NCI-H510A treated with DMSO at 0.1 percent for 48 hours (cell line): Measurements from ENCODE around the gene TRIM28.
A peak's percentile ranks its signal among the peaks of the same experiment; 100 is the strongest.
"Not testable (repeated sequence)": the region's sequence is repeated elsewhere in the genome, so short reads cannot be mapped to it uniquely, and the experiment has no call there.

Source experiments
- DNase-seq: peaks from one replicate; lab custom pipeline; 2025; lab: John Stamatoyannopoulos, UW

TRIM28 gene

GRCh38 chr19:58519355-58520256 lies 24.3 kb upstream of the TRIM28 start, which contains the start of gene ZBTB45:
ZBTB45 (minus strand) TSS chr19:58519810; CDS start chr19:58517673, 2,137 bp downstream.
- DNase-seq, result peak; percentile 93

GRCh38 chr19:58520257-58520599 lies 23.6 kb upstream of the TRIM28 start:
- DNase-seq, result no peak

GRCh38 chr19:58521651-58522050 lies 22.2 kb upstream of the TRIM28 start:
- DNase-seq, result no peak

- DNase-seq, result no peak
Observed at GRCh38 chr19:58522709-58523108, 21.2 kb upstream of the TRIM28 start.

- no peak for DNase-seq
Observed at GRCh38 chr19:58529405-58529804, 14.5 kb upstream of the TRIM28 start.

GRCh38 chr19:58531034-58531840 lies 12.6 kb upstream of the TRIM28 start:
- no peak for DNase-seq

- no peak for DNase-seq
Observed at GRCh38 chr19:58535857-58536256, 8.0 kb upstream of the TRIM28 start.

- DNase-seq, result no peak
Observed at GRCh38 chr19:58536852-58537798, 6.7 kb upstream of the TRIM28 start.

GRCh38 chr19:58538257-58539168 lies 5.4 kb upstream of the TRIM28 start:
- DNase-seq, result no peak

GRCh38 chr19:58539169-58539559 lies 4.7 kb upstream of the TRIM28 start:
- not testable (repeated sequence) for DNase-seq

GRCh38 chr19:58542641-58543372 lies 1.1 kb upstream of the TRIM28 start:
- DNase-seq, result not testable (repeated sequence)

- no peak for DNase-seq
Observed at GRCh38 chr19:58544591-58545285, 874 bp downstream of the TRIM28 start.

- DNase-seq, result no peak
Observed at GRCh38 chr19:58545286-58546018, 1.6 kb downstream of the TRIM28 start.

- no peak for DNase-seq
Observed at GRCh38 chr19:58546019-58546530, 2.2 kb downstream of the TRIM28 start.

GRCh38 chr19:58547323-58548312 lies 3.8 kb downstream of the TRIM28 start:
- no peak for DNase-seq

GRCh38 chr19:58548859-58549663 lies 5.2 kb downstream of the TRIM28 start:
- no peak for DNase-seq
